Immature natural killer cell (primary cell): ENCODE results near the gene SAMD14. TPM values are rescaled to one million over a fixed set of nuclear protein-coding genes. Genes with fewer than 3 reads are reported as not detected.

ENCODE experiments used
- DNase-seq, 3 donors: peaks; one replicate each; pipeline ENCODE4 v3.0.0; 2022; ENCODE audit warnings: mixed read lengths in 1 of 3
- H3K27ac Mint-ChIP-seq, 6 donors: one replicate each; pipeline ENCODE4 v1.8.0; 2020; ENCODE audit warnings: mixed read lengths in 6 of 6, mild to moderate bottlenecking in 5 of 6, inconsistent platforms in 4 of 6, moderate library complexity in 3 of 6
- H3K27me3 Mint-ChIP-seq, 3 donors: one replicate each; pipeline ENCODE4 v1.8.0; 2020 to 2021; ENCODE audit warnings: low read depth in 3 of 3, mild to moderate bottlenecking in 3 of 3, mixed read lengths in 3 of 3, moderate library complexity in 3 of 3, inconsistent platforms in 1 of 3
- H3K36me3 Mint-ChIP-seq, 3 donors: one replicate each; pipeline ENCODE4 v1.8.0; 2020; ENCODE audit warnings: mixed read lengths in 3 of 3, inconsistent platforms in 2 of 3, mild to moderate bottlenecking in 2 of 3
- H3K4me1 Mint-ChIP-seq, 2 donors: one replicate each; pipeline ENCODE4 v1.8.0; 2020; ENCODE audit warnings: inconsistent platforms in 2 of 2, mild to moderate bottlenecking in 2 of 2, mixed read lengths in 2 of 2, moderate library complexity in 1 of 2
- H3K4me3 Mint-ChIP-seq, 5 donors: one replicate each; pipeline ENCODE4 v1.8.0; 2020; ENCODE audit warnings: mild to moderate bottlenecking in 5 of 5, mixed read lengths in 5 of 5, inconsistent platforms in 3 of 5, moderate library complexity in 3 of 5
- H3K9me3 Mint-ChIP-seq, 6 donors: one replicate each; pipeline ENCODE4 v1.8.0; 2020; ENCODE audit warnings: mild to moderate bottlenecking in 6 of 6, mixed read lengths in 6 of 6, inconsistent platforms in 4 of 6, moderate library complexity in 3 of 6
- polyA plus RNA-seq, 3 donors: library from polyadenylated mRNA; unstranded; fragments of 300-500 nt; fragmentation: Illumina TruSeq; gene quantifications; one replicate each; pipeline ENCODE4 v1.2.3, GENCODE V29; 2021

The SAMD14 gene
- polyA plus RNA-seq, 3 donors from 2014 or later: 1.2 TPM; not detected in 2

- peaks cover 4 to 7% (median 4%) of the 10 kb centered on the region in 3 donors for H3K36me3 Mint-ChIP-seq
- peaks cover 38 to 51% of the 10 kb centered on the region in 2 donors for H3K4me1 Mint-ChIP-seq
- DNase-seq: peak; percentile 96 to 98 (median 97)
- H3K4me3 Mint-ChIP-seq: peak within 1 kb of the TSS; percentile 96 to 100 (median 99)
- H3K27me3 Mint-ChIP-seq: peaks cover 6 to 11% (median 11%) of the 10 kb centered on the region in 3 donors
- no peaks in the 10 kb centered on the region for H3K9me3 Mint-ChIP-seq
- peak within 1 kb of the TSS; percentile 82 to 98 (median 97) for H3K27ac Mint-ChIP-seq
Measured at GRCh38 chr17:50094753-50095619, 35.0 kb downstream of the SAMD14 start, which contains the start of gene PDK2. Gene PDK2, plus strand, starts transcription at chr17:50095351. Its CDS starts 85 bp downstream, at chr17:50095436.

- H3K36me3 Mint-ChIP-seq: peaks cover 4 to 7% (median 4%) of the 10 kb centered on the region in 3 donors
- peak overlapping the region; percentile 96 to 100 (median 99) for H3K4me3 Mint-ChIP-seq
- H3K27ac Mint-ChIP-seq: peak overlapping the region; percentile 82 to 98 (median 97)
- no peaks in the 10 kb centered on the region for H3K9me3 Mint-ChIP-seq
- H3K27me3 Mint-ChIP-seq: peaks cover 6 to 13% (median 11%) of the 10 kb centered on the region in 3 donors
- H3K4me1 Mint-ChIP-seq: peaks cover 34 to 45% of the 10 kb centered on the region in 2 donors
- DNase-seq: peak; percentile 82 to 84 (median 82)
Measured at GRCh38 chr17:50094243-50094752, 35.7 kb downstream of the SAMD14 start.

DNA sequence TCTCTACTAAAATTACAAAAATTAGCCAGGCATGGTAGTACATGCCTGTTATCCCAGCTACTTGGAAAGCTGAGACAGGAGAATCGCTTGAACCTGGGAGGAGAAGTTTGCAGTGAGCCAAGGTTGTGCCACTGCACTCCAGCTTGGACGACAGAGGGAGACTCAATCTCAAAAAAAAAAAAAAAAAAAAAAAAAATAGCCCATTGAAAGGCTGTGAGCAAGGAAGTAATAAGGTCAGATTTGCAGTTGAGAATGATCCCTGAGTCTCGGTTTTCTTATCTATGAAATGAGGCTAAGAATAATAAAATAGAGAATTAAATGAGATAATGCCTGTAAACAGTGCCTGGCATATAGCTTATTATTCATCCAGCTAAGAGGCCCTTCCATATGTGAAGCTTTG, 36.2 kb downstream of the SAMD14 start:
- peak overlapping the region; percentile 96 to 100 (median 99) for H3K4me3 Mint-ChIP-seq
- H3K27me3 Mint-ChIP-seq: peaks cover 6 to 13% (median 11%) of the 10 kb centered on the region in 3 donors
- H3K4me1 Mint-ChIP-seq: peaks cover 34 to 43% of the 10 kb centered on the region in 2 donors
- H3K36me3 Mint-ChIP-seq: peaks cover 3 to 7% (median 4%) of the 10 kb centered on the region in 3 donors
- peak overlapping the region in 5 of 6 donors; percentile 82 to 98 (median 97) for H3K27ac Mint-ChIP-seq
- no peak for DNase-seq
- no peaks in the 10 kb centered on the region for H3K9me3 Mint-ChIP-seq

- Mint-ChIP-seq H3K27ac (peak overlapping the region in 2 of 6 donors; percentile 59 to 82), H3K27me3 (peaks cover 6 to 13% (median 11%) of the 10 kb centered on the region in 3 donors)
Measured at GRCh38 chr17:50093246-50093645, 36.7 kb downstream of the SAMD14 start.

DNA sequence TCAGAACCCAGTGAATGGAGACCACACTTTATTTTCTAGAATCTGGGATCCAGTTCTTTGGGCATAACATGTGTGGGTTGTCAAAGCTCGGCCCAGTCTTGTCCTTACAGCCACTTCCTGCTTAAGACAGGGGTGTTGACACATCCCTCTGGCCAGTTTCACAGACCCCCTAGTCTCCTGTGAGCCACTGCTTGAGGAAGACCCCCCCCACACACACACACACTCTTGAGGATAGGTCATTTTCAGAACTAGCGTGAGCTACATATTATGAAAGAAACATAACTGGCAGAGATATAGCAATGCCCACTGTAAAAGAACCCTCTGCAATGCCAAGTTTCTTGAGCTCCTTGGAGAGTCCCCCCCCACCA, 38.1 kb downstream of the SAMD14 start:
- no peaks in the 10 kb centered on the region for H3K36me3 Mint-ChIP-seq

More at GRCh38 chr17:50093246-50093645, 36.7 kb downstream of the SAMD14 start:
- no peak overlapping the region for H3K4me3 Mint-ChIP-seq
- peaks cover 0 to 2% (median 0%) of the 10 kb centered on the region in 3 donors for H3K36me3 Mint-ChIP-seq
- peaks cover 29 to 38% of the 10 kb centered on the region in 2 donors for H3K4me1 Mint-ChIP-seq
- no peaks in the 10 kb centered on the region for H3K9me3 Mint-ChIP-seq
- DNase-seq: no peak

DNA sequence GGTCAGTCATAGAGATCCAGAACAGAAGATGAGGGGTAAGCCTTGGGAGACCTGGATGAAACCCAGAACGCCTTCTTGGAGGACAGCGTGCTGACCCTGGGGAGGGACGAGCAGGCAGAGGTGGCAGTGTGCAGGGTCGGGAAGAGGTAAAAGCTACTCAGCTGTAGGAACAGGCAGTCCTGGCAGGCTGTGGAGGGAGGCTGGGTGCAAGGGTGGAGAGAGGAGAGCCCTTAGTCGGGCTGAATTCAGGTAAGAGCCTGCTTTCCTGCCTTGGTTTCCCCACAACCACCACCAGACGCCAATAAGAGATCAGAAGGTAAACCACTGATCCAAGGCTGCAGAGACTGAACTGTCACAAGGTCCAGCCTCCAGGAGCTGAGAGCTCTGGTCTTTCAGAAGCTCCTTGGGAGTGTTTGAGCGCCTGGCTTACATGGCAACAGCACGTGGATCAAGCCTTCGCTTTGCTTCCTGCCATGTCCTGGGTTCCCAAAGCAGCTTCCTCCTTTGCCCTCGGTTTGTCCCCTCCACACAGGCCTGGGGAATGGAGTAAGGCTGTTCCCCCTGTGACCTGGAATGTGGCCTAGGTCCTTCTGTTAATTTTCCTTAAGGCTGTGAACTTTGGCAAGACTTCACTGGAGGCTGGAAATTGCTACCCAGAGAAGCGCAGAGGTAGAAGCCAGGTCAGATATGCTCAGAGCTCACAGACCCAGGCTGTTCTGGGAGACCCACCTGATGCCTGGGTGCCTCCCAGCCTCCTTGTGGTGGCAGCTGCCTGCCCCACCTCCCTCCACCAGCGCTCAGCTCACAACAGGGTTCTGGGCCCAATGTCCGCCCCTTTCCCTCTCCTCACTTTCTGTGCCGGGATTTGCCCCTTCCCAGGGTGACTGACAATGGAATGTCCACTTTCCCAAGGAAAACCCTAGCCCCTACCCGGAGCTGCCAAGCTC, 38.7 kb downstream of the SAMD14 start:
- DNase-seq: no peak

More for the DNA sequence above, 38.1 kb downstream of the SAMD14 start:
- no peaks in the 10 kb centered on the region for H3K9me3 Mint-ChIP-seq
- H3K4me1 Mint-ChIP-seq: peaks cover 21 to 34% of the 10 kb centered on the region in 2 donors
- no peak overlapping the region for H3K4me3 Mint-ChIP-seq
- H3K27ac Mint-ChIP-seq: no peak overlapping the region
- no peak for DNase-seq
- H3K27me3 Mint-ChIP-seq: peaks cover 6 to 13% (median 11%) of the 10 kb centered on the region in 3 donors

GRCh38 chr17:50090071-50090470, 39.9 kb downstream of the SAMD14 start:
- peaks cover 6 to 19% of the 10 kb centered on the region in 2 donors for H3K4me1 Mint-ChIP-seq
- H3K27me3 Mint-ChIP-seq: peaks cover 6 to 13% (median 7%) of the 10 kb centered on the region in 3 donors
- no peak for DNase-seq
- H3K4me3 Mint-ChIP-seq: no peak overlapping the region
- H3K36me3 Mint-ChIP-seq: no peaks in the 10 kb centered on the region
- H3K27ac Mint-ChIP-seq: no peak overlapping the region
- no peaks in the 10 kb centered on the region for H3K9me3 Mint-ChIP-seq

More for the DNA sequence above, 38.7 kb downstream of the SAMD14 start:
- Mint-ChIP-seq H3K36me3 (no peaks in the 10 kb centered on the region), H3K4me3 (no peak overlapping the region), H3K9me3 (no peaks in the 10 kb centered on the region), H3K27ac (no peak overlapping the region), H3K27me3 (peaks cover 6 to 13% (median 11%) of the 10 kb centered on the region in 3 donors), H3K4me1 (peaks cover 15 to 31% of the 10 kb centered on the region in 2 donors)

DNA sequence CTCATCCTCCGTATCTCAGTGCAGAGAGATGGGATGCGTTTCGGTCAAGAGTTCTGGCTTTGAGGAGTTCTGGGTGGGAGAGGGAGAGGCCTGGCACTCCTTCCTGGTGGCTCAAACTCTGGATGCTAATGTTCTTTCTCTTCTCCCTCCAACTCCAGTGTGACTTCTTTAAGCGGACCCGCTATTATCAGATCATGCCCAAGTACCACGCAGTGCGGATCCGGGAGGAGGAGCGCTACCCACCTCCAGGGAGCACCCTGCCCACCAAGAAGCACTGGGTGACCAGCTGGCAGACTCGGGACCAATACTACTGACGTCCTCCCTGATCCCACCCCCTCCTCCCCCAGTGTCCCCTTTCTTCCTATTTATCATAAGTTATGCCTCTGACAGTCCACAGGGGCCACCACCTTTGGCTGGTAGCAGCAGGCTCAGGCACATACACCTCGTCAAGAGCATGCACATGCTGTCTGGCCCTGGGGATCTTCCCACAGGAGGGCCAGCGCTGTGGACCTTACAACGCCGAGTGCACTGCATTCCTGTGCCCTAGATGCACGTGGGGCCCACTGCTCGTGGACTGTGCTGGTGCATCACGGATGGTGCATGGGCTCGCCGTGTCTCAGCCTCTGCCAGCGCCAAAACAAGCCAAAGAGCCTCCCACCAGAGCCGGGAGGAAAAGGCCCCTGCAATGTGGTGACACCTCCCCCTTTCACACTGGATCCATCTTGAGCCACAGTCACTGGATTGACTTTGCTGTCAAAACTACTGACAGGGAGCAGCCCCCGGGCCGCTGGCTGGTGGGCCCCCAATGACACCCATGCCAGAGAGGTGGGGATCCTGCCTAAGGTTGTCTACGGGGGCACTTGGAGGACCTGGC, 40.8 kb downstream of the SAMD14 start:
- DNase-seq: no peak
- H3K27ac Mint-ChIP-seq: no peak overlapping the region
- peaks cover 0 to 12% of the 10 kb centered on the region in 2 donors for H3K4me1 Mint-ChIP-seq
- H3K36me3 Mint-ChIP-seq: no peaks in the 10 kb centered on the region
- H3K9me3 Mint-ChIP-seq: no peaks in the 10 kb centered on the region
- H3K4me3 Mint-ChIP-seq: no peak overlapping the region
- H3K27me3 Mint-ChIP-seq: peaks cover 0 to 4% (median 2%) of the 10 kb centered on the region in 3 donors

- Mint-ChIP-seq H3K36me3 (no peaks in the 10 kb centered on the region), H3K9me3 (no peaks in the 10 kb centered on the region), H3K27me3 (peaks cover 0 to 2% (median 2%) of the 10 kb centered on the region in 3 donors), H3K4me1 (no peaks in the 10 kb centered on the region), H3K4me3 (no peak overlapping the region), H3K27ac (no peak overlapping the region)
- DNase-seq: no peak
Measured at GRCh38 chr17:50087912-50088405, 42.0 kb downstream of the SAMD14 start.

DNA sequence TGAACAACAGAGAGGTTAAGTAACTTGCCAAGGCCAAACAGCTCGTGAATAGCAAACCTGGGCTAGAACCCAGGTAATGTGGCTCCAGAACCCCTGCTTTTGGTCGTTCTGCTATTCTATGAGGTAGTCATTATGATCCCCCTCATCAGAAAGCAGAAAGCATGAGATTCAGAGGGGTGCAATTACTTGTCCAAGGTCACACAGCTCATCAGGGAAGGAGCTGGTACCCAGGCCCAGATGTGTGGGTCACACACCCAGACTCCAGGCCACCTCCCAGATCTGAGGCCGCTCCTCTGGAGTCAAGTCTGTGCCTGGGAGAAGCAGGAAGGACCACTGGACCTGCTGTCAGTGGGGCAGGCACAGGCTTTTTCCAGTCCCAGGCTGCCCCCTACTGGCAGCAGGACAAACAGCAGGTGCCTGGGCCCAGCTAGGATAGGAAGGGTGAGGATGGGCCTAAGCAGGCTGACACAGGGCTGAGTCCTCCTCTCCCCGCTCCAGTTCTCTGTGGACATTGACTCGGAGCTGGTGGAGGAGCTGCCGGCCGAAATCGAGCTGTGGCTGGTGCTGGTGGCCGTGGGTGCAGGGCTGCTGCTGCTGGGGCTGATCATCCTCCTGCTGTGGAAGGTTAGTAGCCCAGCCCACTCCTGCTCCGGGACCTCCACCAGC, 42.6 kb downstream of the SAMD14 start:
- Mint-ChIP-seq H3K9me3 (no peaks in the 10 kb centered on the region), H3K36me3 (no peaks in the 10 kb centered on the region), H3K4me3 (no peak overlapping the region), H3K27ac (no peak overlapping the region), H3K27me3 (peaks cover under 1 to 2% (median 2%) of the 10 kb centered on the region in 3 donors), H3K4me1 (no peaks in the 10 kb centered on the region)
- peak; percentile 63 to 71 (median 66) for DNase-seq

DNA sequence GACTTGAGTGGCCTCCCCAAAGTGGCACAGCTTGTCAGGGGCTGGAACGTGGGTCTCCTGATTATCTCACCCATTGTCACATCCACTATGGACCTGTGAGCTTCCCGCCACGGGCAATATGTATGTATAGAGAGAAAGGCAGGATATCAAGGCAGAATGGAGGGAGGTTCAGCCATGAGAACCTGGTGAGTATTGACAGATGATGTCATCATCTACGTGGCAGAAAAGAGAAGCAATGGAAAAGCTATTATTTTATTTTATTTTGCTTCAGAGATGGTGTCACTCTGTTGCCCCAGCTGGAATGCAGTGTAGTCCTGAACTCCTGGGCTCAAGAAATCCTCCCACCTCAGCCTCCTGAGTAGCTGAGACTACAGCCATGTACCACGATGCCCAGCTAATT, 48.2 kb downstream of the SAMD14 start:
- H3K36me3 Mint-ChIP-seq: no peaks in the 10 kb centered on the region
- no peak overlapping the region for H3K4me3 Mint-ChIP-seq
- H3K4me1 Mint-ChIP-seq: no peaks in the 10 kb centered on the region
- no peaks in the 10 kb centered on the region for H3K9me3 Mint-ChIP-seq
- H3K27ac Mint-ChIP-seq: no peak overlapping the region
- DNase-seq: no peak
- H3K27me3 Mint-ChIP-seq: peaks cover 1 to 8% (median 2%) of the 10 kb centered on the region in 3 donors

DNA sequence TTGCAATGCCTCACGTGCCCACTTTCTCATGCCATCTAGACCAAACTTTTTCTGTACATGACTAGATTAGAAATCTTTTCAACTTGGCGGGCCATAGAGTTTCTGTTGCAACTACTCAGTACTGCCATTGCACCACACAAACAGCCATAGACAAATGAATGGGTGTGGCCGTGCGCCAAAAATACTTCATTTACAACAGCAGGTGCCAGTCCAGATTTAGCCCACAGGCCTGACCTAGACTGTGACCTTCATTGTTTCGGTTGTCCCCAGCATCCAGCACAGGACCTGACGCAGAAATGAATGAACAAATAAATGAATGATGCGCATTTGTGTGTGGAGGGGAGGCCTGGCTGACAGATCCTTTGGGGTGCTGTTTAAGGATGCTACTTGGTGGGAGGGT, 49.1 kb downstream of the SAMD14 start:
- no peak overlapping the region for H3K4me3 Mint-ChIP-seq
- no peak for DNase-seq
- H3K27ac Mint-ChIP-seq: peak overlapping the region in 1 of 6 donors; percentile 63
- peaks cover 1 to 8% (median 2%) of the 10 kb centered on the region in 3 donors for H3K27me3 Mint-ChIP-seq
- no peaks in the 10 kb centered on the region for H3K9me3 Mint-ChIP-seq
- H3K4me1 Mint-ChIP-seq: no peaks in the 10 kb centered on the region
- no peaks in the 10 kb centered on the region for H3K36me3 Mint-ChIP-seq
